Diencephalon (tissue), 1 donor: ENCODE data around the gene POP4. TPM values are rescaled to one million over a fixed set of nuclear protein-coding genes. Genes with fewer than 3 reads are reported as not detected.

Source experiments
- total RNA-seq: library from RNA; depleted of rRNA; stranded (reverse); fragments of >200 nt; gene quantifications from one replicate; pipeline ENCODE4 v1.2.3, GENCODE V29; 2014

POP4 gene, protein sequence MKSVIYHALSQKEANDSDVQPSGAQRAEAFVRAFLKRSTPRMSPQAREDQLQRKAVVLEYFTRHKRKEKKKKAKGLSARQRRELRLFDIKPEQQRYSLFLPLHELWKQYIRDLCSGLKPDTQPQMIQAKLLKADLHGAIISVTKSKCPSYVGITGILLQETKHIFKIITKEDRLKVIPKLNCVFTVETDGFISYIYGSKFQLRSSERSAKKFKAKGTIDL
- total RNA-seq: 52.4 TPM

DNA sequence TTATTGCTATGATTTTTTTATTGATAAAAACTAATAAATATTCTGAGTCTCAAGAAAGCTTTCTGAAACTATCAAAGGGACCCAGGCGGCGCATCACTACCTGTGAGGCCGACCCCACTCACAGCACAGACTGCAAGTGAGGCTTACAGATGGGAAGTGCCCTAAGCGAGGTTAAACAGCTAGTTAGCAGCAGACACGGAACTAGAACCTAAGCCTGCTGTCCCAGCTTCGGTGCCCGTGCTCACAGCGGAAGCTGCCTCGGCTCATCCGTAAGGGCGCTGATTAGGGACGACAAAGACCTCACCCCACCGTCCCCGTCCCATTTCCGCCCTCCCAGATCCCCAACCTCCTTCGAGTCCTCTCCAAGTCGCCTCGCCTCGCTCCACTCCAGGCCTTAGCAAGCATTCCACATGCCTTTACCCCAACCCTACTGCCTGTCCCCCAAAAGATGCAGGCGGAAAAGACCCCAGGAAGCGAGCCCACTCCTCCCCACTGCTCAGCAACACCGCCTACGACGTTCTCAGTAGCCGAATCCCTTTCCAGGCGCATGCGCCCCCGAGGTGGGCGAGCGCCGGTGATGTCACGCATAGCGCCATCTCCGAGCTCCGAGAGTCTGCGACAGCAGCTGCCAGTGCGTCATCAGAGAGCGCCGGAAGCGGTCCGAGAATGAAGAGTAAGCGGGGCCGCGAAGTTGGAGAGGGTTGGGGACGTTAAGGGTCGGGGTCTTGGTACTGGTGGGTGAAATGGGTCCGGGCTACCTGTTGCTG lies at the start of gene POP4:
Gene POP4 (plus strand): TSS at position 631 of the 767 bp plus-strand sequence. CDS start 36 bp downstream, at position 667.

GRCh38 chr19:29665215-29665825 lies 59.2 kb downstream of the POP4 start, which contains the start of gene PLEKHF1:
TSS of gene PLEKHF1 (plus strand) at chr19:29665461. CDS start at chr19:29673840, 8,379 bp downstream.

Other genes with a start within 250 kb of the POP4 start
- gene VSTM2B, start 80.3 kb upstream of the POP4 start, total RNA-seq: 9.9 TPM
- gene PLEKHF1, start 59.2 kb downstream of the POP4 start, total RNA-seq: 1.8 TPM
- gene C19orf12, start 109.0 kb downstream of the POP4 start, total RNA-seq: 46.1 TPM
- 6.7 TPM for gene CCNE1, start 205.7 kb downstream of the POP4 start, total RNA-seq